HepG2 (cell line): ENCODE data around the gene NEURL2. TPM values are rescaled to one million over a fixed set of nuclear protein-coding genes. Genes with fewer than 3 reads are reported as not detected.
A peak's percentile ranks its signal among the peaks of the same experiment; 100 is the strongest.

ENCODE experiments used
- ATAC-seq: fragments of 200-7000 bp; cut with Tn5 transposase; 3 replicates; pipeline ENCODE4 v1.9.1; 2020; ENCODE audit warnings: mild to moderate bottlenecking, moderate library complexity
- BruUV-seq: library from RNA; stranded (reverse); fragments of 400-500 nt; replicated peaks from 2 replicates; lab custom pipeline; 2021; lab: Mats Ljungman, UMichigan
- CTCF ChIA-PET: fragments of 300-600 bp; formaldehyde crosslinking; extraction: SDS; loops from one replicate; lab custom pipeline; 2021; ENCODE audit warnings: low total read pairs, inconsistent platforms, low intra/inter-chr PET ratio; lab: Yijun Ruan, JAX
- POLR2A ChIA-PET: fragments of 350-600 bp; sonication (Branson Sonifier 250); formaldehyde crosslinking; loops from one replicate; lab custom pipeline; 2020; ENCODE audit warnings: antibody characterized with exemption, inconsistent platforms; lab: Yijun Ruan, JAX
- DNase-seq: peaks from one replicate; pipeline ENCODE4 v3.0.0-alpha.2; 2015; ENCODE audit warnings: low spot score
- FAIRE-seq: peaks from 3 replicates; lab custom pipeline; 2011; peaks lifted over from hg19 to GRCh38; lab: Jason Lieb, UNC
- H2AFZ ChIP-seq: one replicate; pipeline ENCODE4 v1.6.1; 2011; ENCODE audit warnings: low read length, inconsistent platforms
- H3K27ac ChIP-seq: fragments of 300-600 bp; 3 replicates; pipeline ENCODE4 v1.8.0; 2011; ENCODE audit warnings: mixed run types, mild to moderate bottlenecking, mixed read lengths, low read length, inconsistent platforms; ENCODE audit not compliant: insufficient read depth; ENCODE audit errors: extremely low read length
- H3K27me3 ChIP-seq, 2 experiments: fragments of 200-600 bp in 1 of 2; 2 replicates in 1 of 2; 3 replicates in 1 of 2; pipeline versions ENCODE4 v1.6.0 to v1.8.0; 2011; ENCODE audit warnings: low read length in 2 of 2, mild to moderate bottlenecking in 2 of 2, moderate library complexity in 2 of 2, inconsistent platforms in 1 of 2; ENCODE audit not compliant: insufficient read depth in 2 of 2, control insufficient read depth in 1 of 2
- H3K36me3 ChIP-seq, 2 experiments: fragments of 200-600 bp in 1 of 2; replicated peaks in 1 of 2; 2 replicates in 1 of 2; 3 replicates in 1 of 2; pipeline versions ENCODE4 v1.5.1 to v1.8.0; 2011; ENCODE audit warnings: low read length in 2 of 2, inconsistent platforms in 1 of 2; ENCODE audit not compliant: insufficient read depth in 2 of 2, control insufficient read depth in 1 of 2
- H3K4me1 ChIP-seq: 2 replicates; pipeline ENCODE4 v1.5.1; 2012; ENCODE audit warnings: low read length, inconsistent platforms; ENCODE audit not compliant: insufficient read depth
- H3K4me2 ChIP-seq: 2 replicates; pipeline ENCODE4 v1.6.0; 2011; ENCODE audit warnings: low read depth, low read length, inconsistent platforms
- H3K4me3 ChIP-seq, 3 experiments: fragments of 200-600 bp in 1 of 3; sonication (generic), shearing (Covaris generic) in 1 of 3; replicated peaks in 1 of 3; 2 replicates each; pipeline ENCODE4 v1.5.1; 2011 to 2016; ENCODE audit warnings: low read length in 3 of 3, inconsistent platforms in 2 of 3, low read depth in 2 of 3, mild to moderate bottlenecking in 2 of 3, control low read depth in 1 of 3, mixed read lengths in 1 of 3; ENCODE audit not compliant: insufficient read depth in 1 of 3
- H3K79me2 ChIP-seq: one replicate; pipeline ENCODE4 v1.6.1; 2011; ENCODE audit warnings: low read length, inconsistent platforms; ENCODE audit not compliant: insufficient read depth
- H3K9ac ChIP-seq: 2 replicates; pipeline ENCODE4 v1.6.0; 2011; ENCODE audit warnings: mild to moderate bottlenecking, low read depth, low read length, inconsistent platforms; ENCODE audit not compliant: insufficient read depth
- H3K9me3 ChIP-seq: 2 replicates; pipeline ENCODE4 v1.5.1; 2012; ENCODE audit warnings: mild to moderate bottlenecking, low read length
- H4K20me1 ChIP-seq: 2 replicates; pipeline ENCODE4 v1.6.0; 2011; ENCODE audit warnings: inconsistent platforms, mild to moderate bottlenecking, low read length, moderate library complexity; ENCODE audit not compliant: insufficient read depth
- ARID4A ChIP-seq: sonication (generic); formaldehyde crosslinking; IDR thresholded peaks from 2 replicates; pipeline ENCODE4 v1.5.0; 2020; ENCODE audit warnings: mild to moderate bottlenecking, missing genetic modification reagents, borderline replicate concordance
- CREBL2 ChIP-seq: sonication (generic); formaldehyde crosslinking; IDR thresholded peaks from 2 replicates; pipeline ENCODE4 v1.8.1; 2023; ENCODE audit warnings: missing genetic modification reagents, mild to moderate bottlenecking, borderline replicate concordance
- MXI1 ChIP-seq: IDR thresholded peaks from 3 replicates; pipeline ENCODE4 v1.6.1; 2012; ENCODE audit warnings: low read depth, low read length, inconsistent platforms, borderline replicate concordance
- PAWR ChIP-seq: sonication (generic); formaldehyde crosslinking; IDR thresholded peaks from 2 replicates; pipeline ENCODE4 v1.4.0; 2020; ENCODE audit warnings: missing genetic modification reagents, mild to moderate bottlenecking, borderline replicate concordance
- POLR2A ChIP-seq, 2 experiments: IDR thresholded peaks; 2 replicates each; pipeline ENCODE4 v1.6.1; 2011; ENCODE audit warnings: low read depth in 2 of 2, low read length in 2 of 2, mild to moderate bottlenecking in 1 of 2, moderate library complexity in 1 of 2; ENCODE audit not compliant: insufficient read depth in 1 of 2
- POLR2AphosphoS2 ChIP-seq: IDR thresholded peaks from 2 replicates; pipeline ENCODE4 v1.6.1; 2011; ENCODE audit warnings: low read depth, low read length, improper control_type of control experiment
- POLR2G ChIP-seq: fragments of 200-400 bp; formaldehyde crosslinking; IDR thresholded peaks from 2 replicates; pipeline ENCODE4 v1.6.1; 2018; ENCODE audit warnings: mild to moderate bottlenecking, low read depth, low read length, moderate library complexity
- RBFOX2 ChIP-seq: fragments of 200-400 bp; formaldehyde crosslinking; IDR thresholded peaks from 2 replicates; pipeline ENCODE4 v1.6.1; 2017; ENCODE audit warnings: low read depth, mild to moderate bottlenecking, low read length
- TBP ChIP-seq: sonication (generic); formaldehyde crosslinking; IDR thresholded peaks from 2 replicates; pipeline ENCODE4 v1.5.0; 2020; ENCODE audit warnings: missing genetic modification reagents
- ZBTB38 ChIP-seq: sonication (generic); formaldehyde crosslinking; IDR thresholded peaks from 2 replicates; pipeline ENCODE4 v1.5.1; 2020; ENCODE audit warnings: mild to moderate bottlenecking, missing genetic modification reagents
- ZFP36 ChIP-seq: fragments of 150-350 bp; IDR thresholded peaks from 2 replicates; pipeline ENCODE4 v1.6.1; 2018; ENCODE audit warnings: borderline replicate concordance, low read length, low read depth; ENCODE audit not compliant: partially characterized antibody
- ZFP36L1 ChIP-seq: sonication (generic); formaldehyde crosslinking; IDR thresholded peaks from 2 replicates; pipeline ENCODE4 v1.8.0; 2022; ENCODE audit warnings: mild to moderate bottlenecking, missing genetic modification reagents, moderate library complexity
- ZNF264 ChIP-seq: sonication (generic); formaldehyde crosslinking; IDR thresholded peaks from 2 replicates; pipeline ENCODE4 v1.4.0; 2020; ENCODE audit warnings: missing genetic modification reagents
- ZNF343 ChIP-seq: sonication (generic); formaldehyde crosslinking; IDR thresholded peaks from 2 replicates; pipeline ENCODE4 v1.4.0; 2020; ENCODE audit warnings: mild to moderate bottlenecking, missing genetic modification reagents
- ZNF740 ChIP-seq: sonication (generic); formaldehyde crosslinking; IDR thresholded peaks from 2 replicates; pipeline ENCODE4 v1.4.0; 2020; ENCODE audit warnings: missing genetic modification reagents
- ZNF768 ChIP-seq: sonication (generic); formaldehyde crosslinking; IDR thresholded peaks from 2 replicates; pipeline ENCODE4 v1.4.0; 2020; ENCODE audit warnings: missing genetic modification reagents
- ZNF777 ChIP-seq: sonication (generic); formaldehyde crosslinking; IDR thresholded peaks from 2 replicates; pipeline ENCODE4 v1.4.0; 2020; ENCODE audit warnings: missing genetic modification reagents
- WGBS: methylation state at CpG from one replicate; pipeline ENCODE4 v1.1.6; 2017; ENCODE audit warnings: low lambda C conversion rate; 5-methylcytosine and 5-hydroxymethylcytosine counted together
- in situ Hi-C: cut with HindIII; loops from 2 replicates; pipeline ENCODE4 v1.10.0; 2017; ENCODE audit warnings: low pct_unique_long_range_greater_than_20kb; ENCODE audit not compliant: extremely low pct_ligation_motif_present
- intact Hi-C: fragments of 100-400 bp; cut with micrococcal nuclease; formaldehyde crosslinking; loops from one replicate; pipeline ENCODE4 v1.10.0; 2022; ENCODE audit not compliant: unreplicated experiment
- polyA plus RNA-seq, 8 experiments: library from polyadenylated mRNA; depleted of rRNA in 3 of 8; stranded (reverse) in 7 of 8; unstranded in 1 of 8; fragments of >200 nt; fragmentation: Illumina TruSeq in 4 of 8; extraction: Trizol in 4 of 8; gene quantifications; 2 replicates each; pipeline versions ENCODE4 v1.2.1 to v1.2.3, GENCODE V29; 2011 to 2016; ENCODE audit warnings: low read depth in 4 of 8, missing spikeins in 1 of 8, mixed read lengths in 1 of 8; ENCODE audit not compliant: insufficient read depth in 1 of 8
- total RNA-seq, 5 experiments: library from RNA; depleted of rRNA; stranded (reverse); fragments of >200 nt; fragmentation: Illumina TruSeq; extraction: Trizol; gene quantifications; 2 replicates each; pipeline ENCODE4 v1.2.3, GENCODE V29; 2016; ENCODE audit warnings: low read depth in 1 of 5
- TF ChIP-seq, protein P1 (sequence below): sonication (generic); formaldehyde crosslinking; IDR thresholded peaks from 2 replicates; pipeline ENCODE4 v1.5.1; 2020; ENCODE audit warnings: missing genetic modification reagents, mild to moderate bottlenecking, borderline replicate concordance

NEURL2 gene
- total and polyA plus RNA-seq, 2 of the 13 experiments (the other 11 are each of a cell fraction or from before 2014, with no cell fraction given): 7.2 to 9.7 TPM

- H3K27ac ChIP-seq: no peak overlapping the region
- POLR2A ChIA-PET: interaction anchor here (0.9 to 4.7 kb wide), 6 partner anchors 9 to 47 kb away, joined by 3 to 38 read pairs (median 13); partner anchors contain the start of genes CTSA, NEURL2 and PCIF1
- in situ Hi-C loops (no loop called here), intact Hi-C loops (no loop called here)
- peaks cover 38 to 43% of the 10 kb centered on the region in 2 experiments for H3K36me3 ChIP-seq
- 95% methylated on average over 13 of the region's 13 CpGs for WGBS
- no peaks in the 10 kb centered on the region for H4K20me1 ChIP-seq
- H3K4me2 ChIP-seq: no peak overlapping the region
- no peak overlapping the region for H2AFZ ChIP-seq
- FAIRE-seq: no peak
- no peak for ATAC-seq
- no peaks in the 10 kb centered on the region for H3K27me3 ChIP-seq
- no TSS peak for BruUV-seq
- H3K9ac ChIP-seq: no peak overlapping the region
- H3K4me3 ChIP-seq: no peak overlapping the region
- no peak for DNase-seq
- H3K4me1 ChIP-seq: peaks cover 9% of the 10 kb centered on the region
- CTCF ChIA-PET: no interaction called here
- H3K9me3 ChIP-seq: no peaks in the 10 kb centered on the region
- H3K79me2 ChIP-seq: no peaks in the 10 kb centered on the region
- TF ChIP-seq ZFP36L1 (CRISPR knock-in tag) (no peak), ZBTB38 (CRISPR knock-in tag) (no peak), ZFP36 (peak; percentile 16), ZNF768 (CRISPR knock-in tag) (no peak; the same call in 1 of the 2 replicates), CREBL2 (CRISPR knock-in tag) (no peak), ZNF777 (CRISPR knock-in tag) (no peak), POLR2A (IDR thresholded peaks at IDR 0.05; ENCODE audit: insufficient read depth in 1 of 2, low read depth in 2 of 2, low read length in 2 of 2) (peak in 1 of 2 experiments; percentile 37; a peak in 1 of 4 replicates), MXI1 (no peak), ARID4A (no peak), ZNF740 (CRISPR knock-in tag) (no peak), ZNF343 (CRISPR knock-in tag) (no peak), TBP (CRISPR knock-in tag) (no peak), ZNF264 (CRISPR knock-in tag) (no peak), POLR2AphosphoS2 (no peak), PAWR (CRISPR knock-in tag) (no peak), RBFOX2 (peak; percentile 47; the same call in 1 of the 2 replicates), POLR2G (peak; percentile 42)
- TF ChIP-seq, protein P1, sequence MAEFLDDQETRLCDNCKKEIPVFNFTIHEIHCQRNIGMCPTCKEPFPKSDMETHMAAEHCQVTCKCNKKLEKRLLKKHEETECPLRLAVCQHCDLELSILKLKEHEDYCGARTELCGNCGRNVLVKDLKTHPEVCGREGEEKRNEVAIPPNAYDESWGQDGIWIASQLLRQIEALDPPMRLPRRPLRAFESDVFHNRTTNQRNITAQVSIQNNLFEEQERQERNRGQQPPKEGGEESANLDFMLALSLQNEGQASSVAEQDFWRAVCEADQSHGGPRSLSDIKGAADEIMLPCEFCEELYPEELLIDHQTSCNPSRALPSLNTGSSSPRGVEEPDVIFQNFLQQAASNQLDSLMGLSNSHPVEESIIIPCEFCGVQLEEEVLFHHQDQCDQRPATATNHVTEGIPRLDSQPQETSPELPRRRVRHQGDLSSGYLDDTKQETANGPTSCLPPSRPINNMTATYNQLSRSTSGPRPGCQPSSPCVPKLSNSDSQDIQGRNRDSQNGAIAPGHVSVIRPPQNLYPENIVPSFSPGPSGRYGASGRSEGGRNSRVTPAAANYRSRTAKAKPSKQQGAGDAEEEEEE (CRISPR knock-in tag): no peak
Measured at GRCh38 chr20:45899046-45899835, 8.2 kb upstream of the NEURL2 start.
